HG03439 (cell line): ENCODE data around the gene TMEM200B.
"Not testable (repeated sequence)": the region's sequence is repeated elsewhere in the genome, so short reads cannot be mapped to it uniquely, and the experiment has no call there.

Experiments used
- ATAC-seq: cut with Tn5 transposase; IDR thresholded peaks from one replicate; pipeline ENCODE4 v1.9.1; 2021; ENCODE audit warnings: mild to moderate bottlenecking, moderate library complexity; ENCODE audit not compliant: unreplicated experiment

Gene TMEM200B

DNA sequence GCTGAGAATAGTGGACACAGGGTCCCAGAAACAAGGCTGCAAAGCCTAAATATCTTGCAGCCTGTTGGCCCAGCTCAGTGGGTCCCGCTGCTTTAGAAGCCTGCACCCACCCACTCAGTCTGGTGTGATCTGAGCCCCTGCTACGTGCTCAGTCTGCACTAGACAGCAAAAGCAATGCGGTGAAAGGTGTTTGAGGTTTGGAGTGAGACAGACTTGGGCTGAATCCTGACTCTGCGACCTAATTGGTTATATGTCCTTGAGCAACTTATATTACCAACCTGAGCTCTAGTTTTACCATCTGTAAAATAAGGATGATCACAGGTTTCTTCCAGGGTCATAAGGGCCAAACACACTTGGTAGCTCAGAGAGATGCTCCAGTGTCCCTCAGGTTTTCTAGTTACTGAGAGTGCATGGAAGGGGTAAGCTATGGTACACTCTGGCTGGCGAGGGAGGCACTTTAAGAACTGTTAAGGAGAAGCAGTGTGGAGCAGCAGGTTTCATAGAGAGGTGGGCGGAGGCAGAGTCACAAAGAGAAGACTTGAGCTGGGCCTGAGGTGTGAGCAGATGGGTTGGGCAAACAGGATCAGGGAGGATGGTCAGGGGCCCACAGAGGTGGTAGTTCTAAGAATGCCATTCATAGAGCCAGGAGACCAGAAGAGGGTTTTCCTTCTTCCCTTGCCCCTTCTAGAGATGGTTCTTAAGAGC, 10.1 kb downstream of the TMEM200B start:
- no peak for ATAC-seq

- ATAC-seq: no peak
Observed at GRCh38 chr1:29112705-29113412, 10.8 kb downstream of the TMEM200B start.

DNA sequence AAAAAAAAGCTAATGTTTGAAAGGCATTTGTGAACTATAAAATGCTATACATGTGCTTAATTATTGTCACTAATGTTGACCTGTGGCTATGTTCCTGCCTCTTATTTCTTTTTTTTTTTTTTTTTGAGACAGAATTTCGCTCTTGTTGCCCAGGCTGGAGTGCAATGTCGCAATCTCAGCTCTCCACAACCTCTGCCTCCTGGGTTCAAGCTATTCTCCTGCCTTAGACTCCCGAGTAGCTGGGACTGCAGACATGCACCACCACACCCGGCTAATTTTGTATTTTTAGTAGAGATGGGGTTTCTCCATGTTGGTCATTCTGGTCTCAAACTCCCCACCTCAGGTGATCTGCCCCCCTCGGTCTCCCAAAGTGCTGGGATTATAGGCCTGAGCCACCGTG, 15.7 kb downstream of the TMEM200B start:
- ATAC-seq: not testable (repeated sequence)

DNA sequence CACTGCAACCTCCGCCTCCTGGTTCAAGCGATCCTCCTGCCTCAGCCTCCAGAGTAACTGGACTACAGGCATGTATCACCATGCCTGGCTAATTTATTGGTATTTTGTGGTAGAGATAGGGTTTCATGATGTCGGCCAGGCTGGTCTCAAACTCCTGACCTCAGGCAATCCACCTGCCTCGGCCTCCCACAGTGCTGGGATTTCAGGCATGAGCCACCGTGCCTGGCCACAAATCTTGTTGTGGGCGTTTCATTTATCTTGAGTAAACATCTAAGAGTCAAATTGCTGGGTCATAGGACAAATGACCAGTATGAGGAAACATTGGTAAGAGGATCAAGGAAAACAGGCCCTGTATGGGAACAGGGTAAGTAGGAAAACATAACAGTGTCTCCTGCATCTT, 17.9 kb downstream of the TMEM200B start:
- no peak for ATAC-seq

- ATAC-seq: no peak
Observed at GRCh38 chr1:29100487-29100886, 23.2 kb downstream of the TMEM200B start.

DNA sequence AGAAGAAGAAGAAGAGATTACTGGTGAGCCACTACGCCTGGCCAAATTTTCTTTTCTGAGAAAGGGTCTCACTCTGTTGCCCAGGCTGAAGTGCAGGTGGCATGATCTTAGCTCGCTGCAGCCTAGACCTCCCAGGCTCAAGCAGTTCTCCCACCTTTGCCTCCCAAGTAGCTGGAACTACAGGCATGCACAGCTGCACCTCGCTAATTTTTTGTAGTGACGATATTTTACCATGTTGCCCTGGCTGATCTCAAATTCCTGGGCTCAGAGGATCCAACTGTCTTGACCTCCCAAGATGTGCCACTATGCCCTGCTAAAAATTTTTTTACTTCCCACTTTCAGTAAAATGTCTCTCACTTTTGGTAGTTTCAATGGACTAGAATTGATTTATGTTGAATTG, 24.4 kb downstream of the TMEM200B start:
- ATAC-seq: no peak

GRCh38 chr1:29096231-29096886, 27.3 kb downstream of the TMEM200B start:
- no peak for ATAC-seq

DNA sequence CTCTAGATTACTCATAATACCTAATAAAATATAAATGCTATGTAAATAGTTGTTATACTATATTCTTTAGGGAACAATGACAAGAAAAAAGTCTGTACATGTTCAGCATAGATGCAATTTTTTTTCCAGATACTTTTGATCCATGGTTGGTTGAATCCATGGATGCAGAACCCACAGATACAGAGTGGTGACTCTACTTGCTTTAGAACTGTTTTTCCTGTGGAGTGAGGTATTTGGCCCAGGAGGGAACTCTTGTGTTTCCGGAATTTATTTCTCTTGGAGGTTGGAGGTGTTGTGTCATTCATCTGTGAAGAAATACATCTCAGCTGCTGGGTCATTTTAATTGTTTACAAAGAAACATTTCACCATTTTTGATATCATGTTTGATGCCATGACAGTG, 28.7 kb downstream of the TMEM200B start:
- no peak for ATAC-seq

DNA sequence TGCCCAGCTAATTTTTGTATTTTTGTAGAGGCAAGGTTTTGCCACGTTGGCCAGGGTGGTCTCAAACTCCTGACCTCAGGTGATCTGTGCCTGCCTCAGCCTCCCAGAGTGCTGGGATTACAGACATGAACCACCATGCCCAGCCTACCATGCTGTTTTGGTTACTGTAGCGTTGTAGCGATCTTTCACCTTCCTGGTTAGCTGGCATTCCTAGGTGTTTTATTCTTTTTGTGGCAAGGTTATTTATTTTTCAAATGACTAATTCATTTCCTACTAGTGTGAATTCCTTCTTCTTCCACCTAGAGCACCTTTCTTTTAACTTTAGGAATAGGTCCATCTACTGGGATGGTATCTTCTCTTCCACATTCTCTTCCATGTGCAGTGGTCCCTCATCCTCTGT, 29.3 kb downstream of the TMEM200B start:
- no peak for ATAC-seq

GRCh38 chr1:29092704-29093103, 31.0 kb downstream of the TMEM200B start:
- ATAC-seq: not testable (repeated sequence)

DNA sequence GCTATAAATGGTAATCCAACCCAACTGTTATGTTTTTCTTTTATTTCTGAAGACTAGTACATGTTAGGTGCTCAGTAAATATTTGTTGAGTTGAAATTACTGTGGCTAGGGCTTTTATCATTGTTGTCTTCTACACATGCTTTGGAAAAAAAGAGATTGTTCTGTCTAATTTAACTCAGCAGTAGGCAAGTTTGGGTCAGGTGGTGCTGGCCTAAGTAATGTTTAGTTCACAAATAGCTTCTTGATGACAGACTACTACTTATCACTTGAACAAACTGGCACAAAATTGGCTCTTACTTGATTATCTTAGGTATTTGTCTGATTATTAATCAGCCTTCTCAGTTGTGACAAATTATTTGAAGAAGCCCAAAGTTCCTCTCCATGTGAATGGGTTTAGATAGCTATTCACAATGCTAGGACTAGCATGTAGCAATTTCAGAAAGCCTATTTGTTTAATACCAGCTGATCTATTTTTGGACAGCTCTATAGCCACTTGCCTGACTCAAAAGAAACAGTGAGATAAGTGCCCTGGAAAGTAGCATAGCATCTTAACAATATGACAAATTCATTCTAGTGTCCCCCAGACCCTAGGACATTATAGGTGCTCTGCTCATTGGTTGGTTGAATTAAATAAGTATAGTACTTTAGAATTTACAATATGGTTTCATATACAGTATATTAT, 32.6 kb downstream of the TMEM200B start:
- no peak for ATAC-seq

- no peak for ATAC-seq
Observed at GRCh38 chr1:29084196-29084521, 39.5 kb downstream of the TMEM200B start.

DNA sequence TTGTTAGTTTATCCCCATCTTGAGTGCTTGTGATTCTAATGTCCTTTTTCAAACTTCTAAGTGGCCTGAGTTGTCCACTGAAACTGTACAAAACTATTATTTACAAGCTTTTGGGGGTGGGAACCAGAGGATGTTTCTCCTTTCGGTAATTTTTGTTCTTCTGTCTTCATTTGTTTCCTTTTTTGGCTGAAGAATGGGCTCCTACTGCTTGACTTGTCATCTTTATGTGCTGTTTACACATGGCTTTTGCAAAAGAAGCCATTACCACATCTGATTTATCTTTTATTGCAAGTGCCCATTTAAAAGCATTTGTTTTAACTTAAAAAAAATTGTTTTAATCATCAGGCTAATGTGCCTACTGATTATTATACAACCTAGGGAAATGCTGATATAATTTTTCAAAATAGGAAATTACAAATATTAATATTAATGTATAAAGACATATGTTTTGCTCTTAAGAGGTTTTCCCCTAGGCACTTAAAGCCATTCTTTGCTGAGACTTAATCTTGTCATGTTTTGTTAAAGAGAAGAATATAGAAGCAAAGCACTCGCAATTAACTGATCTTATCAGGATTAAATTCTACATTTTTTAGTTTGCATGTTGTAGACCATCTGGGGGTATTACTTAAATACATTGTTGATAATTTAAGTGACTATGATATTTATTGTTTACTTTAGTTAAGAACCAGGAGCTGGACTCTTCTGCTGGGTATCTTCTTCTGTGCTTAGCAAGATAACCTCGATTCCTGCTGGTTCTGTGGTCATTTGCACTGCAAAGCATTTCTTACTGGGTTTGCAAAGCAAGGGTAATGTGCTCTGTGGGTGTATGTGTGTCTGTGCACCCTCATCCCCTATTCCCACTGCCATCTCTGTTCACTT, 40.1 kb downstream of the TMEM200B start:
- ATAC-seq: no peak

DNA sequence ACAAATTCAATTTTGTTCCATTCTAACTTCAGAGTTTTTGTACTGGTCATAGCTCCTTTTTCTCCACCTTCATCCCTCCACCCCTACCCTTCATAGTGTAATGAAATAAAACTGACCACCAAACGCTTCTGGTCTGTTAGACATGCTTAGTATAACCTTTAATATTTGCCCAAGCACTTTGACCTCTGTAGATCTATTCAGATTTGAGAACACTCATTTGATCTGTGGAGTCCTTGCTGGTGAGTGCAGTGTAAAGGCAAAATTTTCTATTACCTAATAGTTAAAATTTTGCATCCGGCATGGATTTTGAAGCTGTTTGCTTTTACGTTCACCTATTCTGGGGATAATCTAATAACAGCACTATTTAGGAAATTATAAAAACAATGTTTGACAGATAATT, 41.2 kb downstream of the TMEM200B start:
- no peak for ATAC-seq

DNA sequence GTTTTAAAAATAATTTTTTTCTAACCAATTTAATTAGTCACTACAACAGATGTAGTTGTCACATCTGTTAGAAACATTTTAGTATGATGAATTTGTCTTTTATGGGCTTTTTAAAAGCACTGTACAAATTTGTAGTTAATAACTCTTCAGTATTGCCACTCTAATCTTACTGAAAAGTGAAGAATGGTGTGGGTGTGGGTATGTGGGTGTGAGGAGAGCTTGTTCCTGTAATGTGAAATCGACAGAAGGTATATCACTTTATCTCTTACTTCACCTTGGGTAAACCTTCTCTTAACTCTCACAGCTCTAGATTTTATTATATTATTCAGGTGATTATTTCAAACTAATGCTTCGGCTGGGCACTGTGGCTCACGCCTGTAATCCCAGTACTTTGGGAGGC, 42.5 kb downstream of the TMEM200B start:
- ATAC-seq: no peak

- ATAC-seq: not testable (repeated sequence)
Observed at GRCh38 chr1:29079916-29080629, 43.6 kb downstream of the TMEM200B start.

- no peak for ATAC-seq
Observed at GRCh38 chr1:29077155-29077554, 46.5 kb downstream of the TMEM200B start.
